C4-2B (cell line): ENCODE data around the gene CAMKK2.
"Not testable (repeated sequence)": the region's sequence is repeated elsewhere in the genome, so short reads cannot be mapped to it uniquely, and the experiment has no call there.

Experiments used
- CTCF ChIP-seq: fragments of 450-650 bp; conservative IDR thresholded peaks from 2 replicates; pipeline ENCODE4 v1.5.1; 2017; ENCODE audit warnings: mild to moderate bottlenecking
- ZFX ChIP-seq: fragments of 450-650 bp; IDR thresholded peaks from 2 replicates; pipeline ENCODE4 v1.6.1; 2017

- TF ChIP-seq CTCF, ZFX: not testable (repeated sequence)
These were observed 16.0 kb downstream of the CAMKK2 start for GRCh38 chr12:121280531-121280930.
